ENCODE data around the gene CFAP221. TPM values are rescaled to one million over a fixed set of nuclear protein-coding genes. Genes with fewer than 3 reads are reported as not detected.

CFAP221 gene
- total RNA-seq, 1 experiment from 2014 or later, result 0.20 TPM

- Histone ChIP-seq H3K18ac (ENCODE audit: insufficient read length, low read depth, low read length) (no peak overlapping the region), H3K23me2 (ENCODE audit: insufficient read length, low read depth, low read length, poor library complexity, severe bottlenecking) (no peaks in the 10 kb centered on the region), H3K79me2 (ENCODE audit: insufficient read depth, low read length) (no peaks in the 10 kb centered on the region), H2BK12ac (ENCODE audit: insufficient read length, low read depth, low read length) (no peak overlapping the region), H2AFZ (ENCODE audit: low read length) (no peak overlapping the region), H3K27me3 (ENCODE audit: insufficient read depth, low read length) (no peaks in the 10 kb centered on the region), H3K4me2 (ENCODE audit: insufficient read depth, insufficient read length, low read length) (no peak overlapping the region), H3K14ac (ENCODE audit: insufficient read depth, low read length) (no peak overlapping the region), H3K9me3 (ENCODE audit: control insufficient read depth, low read depth, low read length) (no peaks in the 10 kb centered on the region), H4K20me1 (ENCODE audit: control insufficient read depth, insufficient read depth, insufficient read length) (no peaks in the 10 kb centered on the region), H2BK5ac (ENCODE audit: insufficient read length, low read length) (no peak overlapping the region), H2BK20ac (ENCODE audit: low read depth, low read length, poor library complexity, severe bottlenecking) (no peak overlapping the region), H4K91ac (ENCODE audit: insufficient read length, low read depth, low read length) (no peak overlapping the region), H3K79me1 (ENCODE audit: insufficient read depth, low read depth, low read length, poor library complexity, severe bottlenecking) (no peaks in the 10 kb centered on the region), H3K9ac (ENCODE audit: extremely low read depth, insufficient read length, low read length) (no peak overlapping the region), H4K5ac (ENCODE audit: insufficient read length, low read depth, low read length) (no peak overlapping the region), H2BK15ac (ENCODE audit: low read depth, low read length) (no peak overlapping the region), H3K23ac (ENCODE audit: insufficient read length, low read depth, low read length) (no peak overlapping the region), H3K56ac (ENCODE audit: insufficient read length, low read depth, low read length) (no peak overlapping the region), H3T11ph (ENCODE audit: low read length) (no peak overlapping the region), H4K8ac (replicated peaks; ENCODE audit: insufficient read length, low read depth, low read length) (no peak overlapping the region), H3K27ac (ENCODE audit: insufficient read length, low read depth, low read length) (no peak overlapping the region), H3K4me1 (ENCODE audit: insufficient read depth, low read length) (peaks cover 8% of the 10 kb centered on the region; the same call in 1 of the 2 replicates), H2AK5ac (ENCODE audit: insufficient read length, low read length) (no peak overlapping the region), H2BK120ac (ENCODE audit: low read depth, low read length, poor library complexity, severe bottlenecking) (no peak overlapping the region), H3K4ac (ENCODE audit: low read depth, low read length) (no peak overlapping the region)
- no peaks in the 10 kb centered on the region for H3K36me3 Mint-ChIP-seq (ENCODE audit: insufficient read depth in 1 of 3, low read depth in 3 of 3)
- H3K27ac Mint-ChIP-seq, result peak overlapping the region in 1 of 3 experiments; percentile 48; a peak in 3 of 7 replicates
- no peak overlapping the region for H3K4me3 Mint-ChIP-seq
- no peak for DNase-seq
- H3K4me1 Mint-ChIP-seq, result peaks cover 12 to 18% of the 10 kb centered on the region in 2 experiments
- no peak for TF ChIP-seq CTCF (conservative IDR thresholded peaks at IDR 0.05)
- H3K27me3 Mint-ChIP-seq (ENCODE audit: low read depth), result peaks cover 6% of the 10 kb centered on the region
- peaks cover 0 to 3% of the 10 kb centered on the region in 2 experiments; a peak in 3 of 5 replicates for H3K9me3 Mint-ChIP-seq
- WGBS (ENCODE audit: extremely low coverage, insufficient read length, low lambda C conversion rate), result no CpG with 5 or more reads among the region's 2 CpGs
Measured at GRCh38 chr2:119668546-119668945, 124.3 kb downstream of the CFAP221 start.

Measured in H9 (cell line).